GM21717 (cell line): ENCODE results near the gene STXBP6.

Experiments used
- ATAC-seq: cut with Tn5 transposase; IDR thresholded peaks from one replicate; pipeline ENCODE4 v1.9.1; 2021; ENCODE audit warnings: mild to moderate bottlenecking, moderate library complexity; ENCODE audit not compliant: unreplicated experiment

STXBP6 gene

GRCh38 chr14:25019892-25020291 lies 30.1 kb downstream of the STXBP6 start:
- no peak for ATAC-seq

GRCh38 chr14:25017562-25017961 lies 32.4 kb downstream of the STXBP6 start:
- no peak for ATAC-seq

GRCh38 chr14:25015761-25016160 lies 34.2 kb downstream of the STXBP6 start:
- ATAC-seq, result no peak

GRCh38 chr14:25014440-25014839 lies 35.5 kb downstream of the STXBP6 start:
- ATAC-seq, result no peak

GRCh38 chr14:25011095-25011494 lies 38.9 kb downstream of the STXBP6 start:
- no peak for ATAC-seq

GRCh38 chr14:25010471-25010870 lies 39.5 kb downstream of the STXBP6 start:
- no peak for ATAC-seq

- no peak for ATAC-seq
Observed at GRCh38 chr14:25009891-25010290, 40.1 kb downstream of the STXBP6 start.

GRCh38 chr14:25007832-25008231 lies 42.1 kb downstream of the STXBP6 start:
- no peak for ATAC-seq

GRCh38 chr14:25006961-25007795 lies 42.8 kb downstream of the STXBP6 start:
- no peak for ATAC-seq

- no peak for ATAC-seq
Observed at GRCh38 chr14:25006031-25006430, 43.9 kb downstream of the STXBP6 start.

- no peak for ATAC-seq
Observed at GRCh38 chr14:25004389-25004809, 45.5 kb downstream of the STXBP6 start.

- ATAC-seq, result no peak
Observed at GRCh38 chr14:25003537-25003936, 46.4 kb downstream of the STXBP6 start.

GRCh38 chr14:25001601-25002000 lies 48.3 kb downstream of the STXBP6 start:
- no peak for ATAC-seq

- ATAC-seq, result no peak
Observed at GRCh38 chr14:25001156-25001555, 48.8 kb downstream of the STXBP6 start.

GRCh38 chr14:24999157-24999556 lies 50.8 kb downstream of the STXBP6 start:
- no peak for ATAC-seq

GRCh38 chr14:24996930-24997725 lies 52.8 kb downstream of the STXBP6 start:
- no peak for ATAC-seq

- ATAC-seq, result no peak
Observed at GRCh38 chr14:24995016-24995415, 54.9 kb downstream of the STXBP6 start.

GRCh38 chr14:24993631-24994030 lies 56.3 kb downstream of the STXBP6 start:
- no peak for ATAC-seq

- no peak for ATAC-seq
Observed at GRCh38 chr14:24992624-24993360, 57.2 kb downstream of the STXBP6 start.

- ATAC-seq, result no peak
Observed at GRCh38 chr14:24991821-24992220, 58.1 kb downstream of the STXBP6 start.

GRCh38 chr14:24991288-24991687 lies 58.7 kb downstream of the STXBP6 start:
- ATAC-seq, result no peak
